Coronary artery (tissue), 2 donors: ENCODE data around the gene SLC25A42.
"Not testable (repeated sequence)": the region's sequence is repeated elsewhere in the genome, so short reads cannot be mapped to it uniquely, and the experiment has no call there.

Experiments used
- DNase-seq: peaks from one replicate; pipeline ENCODE4 v3.0.0-alpha.2; 2017; ENCODE audit warnings: low spot score
- H3K27ac ChIP-seq, 2 donors: fragments of 200-600 bp; sonication (generic); one replicate each; pipeline ENCODE4 v1.5.1; 2016 to 2019
- H3K4me3 ChIP-seq: fragments of 200-600 bp; sonication (generic); 2 replicates; pipeline ENCODE4 v1.5.1; 2016; ENCODE audit warnings: mild to moderate bottlenecking, moderate library complexity
- TF ChIP-seq, protein P1 (sequence below): fragments of 200-600 bp; sonication (generic); IDR thresholded peaks from one replicate; pipeline ENCODE4 v1.5.1; 2019; ENCODE audit warnings: antibody characterized with exemption

SLC25A42 gene, protein sequence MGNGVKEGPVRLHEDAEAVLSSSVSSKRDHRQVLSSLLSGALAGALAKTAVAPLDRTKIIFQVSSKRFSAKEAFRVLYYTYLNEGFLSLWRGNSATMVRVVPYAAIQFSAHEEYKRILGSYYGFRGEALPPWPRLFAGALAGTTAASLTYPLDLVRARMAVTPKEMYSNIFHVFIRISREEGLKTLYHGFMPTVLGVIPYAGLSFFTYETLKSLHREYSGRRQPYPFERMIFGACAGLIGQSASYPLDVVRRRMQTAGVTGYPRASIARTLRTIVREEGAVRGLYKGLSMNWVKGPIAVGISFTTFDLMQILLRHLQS

DNA sequence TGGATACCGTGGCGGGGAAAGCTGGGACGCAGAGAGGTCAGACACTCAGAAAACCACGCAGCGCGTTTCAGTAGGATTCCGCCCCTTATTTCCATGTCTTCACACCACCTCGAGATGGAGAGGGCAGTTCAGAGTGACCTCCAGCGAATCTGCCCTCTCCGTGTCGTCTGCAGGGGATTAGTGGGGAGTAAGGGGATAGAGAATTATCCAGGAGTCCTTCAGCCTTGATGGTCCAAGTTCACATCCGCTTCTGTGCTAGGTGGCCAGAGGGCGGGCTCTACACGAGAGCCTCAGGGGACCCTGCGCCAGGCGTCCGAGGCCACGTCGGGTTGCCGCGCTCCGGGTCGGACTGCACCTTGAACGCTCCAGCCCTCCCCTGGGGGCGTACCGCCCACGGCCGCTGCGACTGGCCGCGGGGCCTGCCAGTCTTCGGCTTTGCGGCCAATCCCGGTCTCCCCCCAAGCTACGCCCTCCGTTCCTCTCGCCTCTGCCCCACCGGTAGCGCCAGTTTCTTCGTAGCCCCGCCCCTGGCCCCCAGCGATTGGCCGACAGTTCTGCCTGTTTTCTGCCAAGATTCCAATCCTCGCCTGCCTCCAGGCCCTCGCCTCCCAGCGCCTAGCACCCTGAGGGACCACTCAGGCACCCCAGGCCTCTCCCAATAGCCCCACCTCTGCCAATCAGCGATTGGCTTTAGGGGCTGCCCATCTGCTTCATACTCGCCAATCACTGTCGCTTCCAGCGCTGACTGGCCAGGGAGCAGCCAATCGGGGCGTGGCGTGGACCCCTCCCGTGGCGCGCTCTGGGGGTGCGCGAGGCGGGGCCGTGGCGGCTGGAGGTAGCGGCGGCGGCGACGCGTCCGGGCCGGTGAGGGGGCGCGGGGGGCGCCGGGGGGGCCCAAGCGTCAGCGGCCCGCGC lies at the start of gene SLC25A42:
TSS of gene SLC25A42 (plus strand) at position 812 of the 915 bp plus-strand sequence. CDS start 32,131 bp downstream, outside the sequence.
- TF ChIP-seq, protein P1, sequence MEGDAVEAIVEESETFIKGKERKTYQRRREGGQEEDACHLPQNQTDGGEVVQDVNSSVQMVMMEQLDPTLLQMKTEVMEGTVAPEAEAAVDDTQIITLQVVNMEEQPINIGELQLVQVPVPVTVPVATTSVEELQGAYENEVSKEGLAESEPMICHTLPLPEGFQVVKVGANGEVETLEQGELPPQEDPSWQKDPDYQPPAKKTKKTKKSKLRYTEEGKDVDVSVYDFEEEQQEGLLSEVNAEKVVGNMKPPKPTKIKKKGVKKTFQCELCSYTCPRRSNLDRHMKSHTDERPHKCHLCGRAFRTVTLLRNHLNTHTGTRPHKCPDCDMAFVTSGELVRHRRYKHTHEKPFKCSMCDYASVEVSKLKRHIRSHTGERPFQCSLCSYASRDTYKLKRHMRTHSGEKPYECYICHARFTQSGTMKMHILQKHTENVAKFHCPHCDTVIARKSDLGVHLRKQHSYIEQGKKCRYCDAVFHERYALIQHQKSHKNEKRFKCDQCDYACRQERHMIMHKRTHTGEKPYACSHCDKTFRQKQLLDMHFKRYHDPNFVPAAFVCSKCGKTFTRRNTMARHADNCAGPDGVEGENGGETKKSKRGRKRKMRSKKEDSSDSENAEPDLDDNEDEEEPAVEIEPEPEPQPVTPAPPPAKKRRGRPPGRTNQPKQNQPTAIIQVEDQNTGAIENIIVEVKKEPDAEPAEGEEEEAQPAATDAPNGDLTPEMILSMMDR = no peak
- peak; percentile 100 for DNase-seq
- H3K27ac ChIP-seq = peak within 1 kb of the TSS; percentile 56 to 94
- H3K4me3 ChIP-seq = peak within 1 kb of the TSS; percentile 100

DNA sequence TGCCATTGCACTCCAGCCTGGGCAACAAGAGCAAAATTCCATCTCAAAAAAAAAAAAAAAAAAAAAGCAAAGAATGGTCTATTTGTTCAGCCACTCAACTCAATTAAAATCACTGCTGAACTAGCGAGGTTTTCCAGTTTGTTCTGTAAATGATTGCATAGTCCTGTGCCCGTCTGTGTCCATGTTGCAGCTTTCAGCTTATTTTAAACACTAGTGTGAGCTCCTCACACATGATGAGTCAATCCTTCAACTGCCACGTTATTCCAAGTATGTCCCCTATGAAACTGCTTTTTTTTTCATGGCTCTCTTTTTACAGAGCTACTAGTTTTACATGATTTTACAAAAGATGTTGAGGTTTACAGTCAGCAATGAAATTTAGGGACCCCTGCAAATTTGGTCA lies 42.7 kb upstream of the SLC25A42 start:
- no peak overlapping the region for H3K4me3 ChIP-seq
- TF ChIP-seq, protein P1 = no peak
- H3K27ac ChIP-seq = no peak overlapping the region
- no peak for DNase-seq

DNA sequence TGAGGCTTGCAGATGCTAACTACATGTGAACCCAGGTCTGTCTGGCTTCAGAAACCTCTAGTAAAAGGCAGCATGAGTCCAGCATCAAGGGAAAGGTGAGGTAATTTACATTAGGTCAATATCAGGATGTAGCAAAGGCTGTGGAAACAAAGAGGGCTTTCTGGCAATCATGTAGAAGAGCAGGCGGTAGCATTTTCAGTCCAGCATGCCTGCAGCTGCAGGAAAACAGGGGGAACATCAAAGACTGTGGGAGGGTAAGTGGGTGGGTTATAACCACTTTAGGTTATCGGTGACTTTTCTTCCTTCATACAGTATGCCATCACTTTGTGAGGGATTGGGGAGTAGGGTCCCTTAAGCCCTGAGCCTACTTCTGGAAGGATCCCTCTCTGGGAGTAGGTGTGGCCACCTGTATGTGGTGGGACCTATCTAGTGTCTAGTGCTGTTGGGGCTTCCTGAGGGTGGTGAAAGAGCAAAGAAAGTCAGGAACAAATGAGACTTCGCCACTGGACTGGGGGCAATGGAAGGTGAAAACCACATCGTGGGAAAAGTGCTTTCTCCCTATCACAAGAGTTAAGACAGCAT lies 41.3 kb upstream of the SLC25A42 start:
- H3K4me3 ChIP-seq = no peak overlapping the region
- no peak overlapping the region for H3K27ac ChIP-seq
- TF ChIP-seq, protein P1 = no peak
- no peak for DNase-seq

DNA sequence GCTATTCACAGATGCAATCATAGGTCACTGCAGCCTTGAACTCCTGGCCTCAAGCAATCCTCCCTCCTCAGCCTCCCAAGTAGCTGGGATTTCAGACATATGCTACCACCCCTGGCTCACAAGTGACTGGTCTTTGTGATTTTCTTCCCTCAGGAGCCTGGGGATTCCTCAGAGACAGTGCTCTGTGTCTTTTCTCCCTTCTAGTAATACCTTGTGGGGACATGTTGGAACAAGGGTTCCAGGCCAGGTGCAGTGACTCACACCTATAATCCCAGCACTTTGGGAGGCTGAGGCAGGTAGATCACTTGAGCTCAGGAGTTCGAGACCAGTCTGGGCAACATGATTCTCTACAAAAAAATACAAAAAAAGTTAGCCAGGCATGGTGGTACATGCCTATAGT lies 40.4 kb upstream of the SLC25A42 start:
- not testable (repeated sequence) for H3K4me3 ChIP-seq, DNase-seq, H3K27ac ChIP-seq

DNA sequence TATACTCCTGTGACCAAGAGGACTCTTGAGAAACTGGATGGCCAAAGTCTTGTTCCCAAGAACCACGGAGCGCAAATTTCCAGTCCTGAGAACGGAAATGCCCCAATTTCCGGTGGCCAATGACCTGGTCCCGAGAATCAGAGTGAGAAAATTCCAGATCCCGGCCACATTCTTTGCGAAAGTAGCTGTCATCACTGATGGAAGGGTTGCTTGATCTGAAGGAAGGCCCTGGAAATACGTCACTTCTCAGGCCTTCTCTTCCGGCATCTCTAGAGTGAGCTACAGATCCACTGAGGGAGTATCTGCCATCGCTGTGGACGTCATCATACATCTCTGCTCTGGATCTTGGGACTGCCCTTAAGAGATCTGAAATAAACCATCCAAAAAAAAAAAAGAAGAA lies 37.9 kb upstream of the SLC25A42 start:
- TF ChIP-seq, protein P1 = no peak
- Histone ChIP-seq H3K4me3 (no peak overlapping the region), H3K27ac (no peak overlapping the region)
- DNase-seq = no peak

DNA sequence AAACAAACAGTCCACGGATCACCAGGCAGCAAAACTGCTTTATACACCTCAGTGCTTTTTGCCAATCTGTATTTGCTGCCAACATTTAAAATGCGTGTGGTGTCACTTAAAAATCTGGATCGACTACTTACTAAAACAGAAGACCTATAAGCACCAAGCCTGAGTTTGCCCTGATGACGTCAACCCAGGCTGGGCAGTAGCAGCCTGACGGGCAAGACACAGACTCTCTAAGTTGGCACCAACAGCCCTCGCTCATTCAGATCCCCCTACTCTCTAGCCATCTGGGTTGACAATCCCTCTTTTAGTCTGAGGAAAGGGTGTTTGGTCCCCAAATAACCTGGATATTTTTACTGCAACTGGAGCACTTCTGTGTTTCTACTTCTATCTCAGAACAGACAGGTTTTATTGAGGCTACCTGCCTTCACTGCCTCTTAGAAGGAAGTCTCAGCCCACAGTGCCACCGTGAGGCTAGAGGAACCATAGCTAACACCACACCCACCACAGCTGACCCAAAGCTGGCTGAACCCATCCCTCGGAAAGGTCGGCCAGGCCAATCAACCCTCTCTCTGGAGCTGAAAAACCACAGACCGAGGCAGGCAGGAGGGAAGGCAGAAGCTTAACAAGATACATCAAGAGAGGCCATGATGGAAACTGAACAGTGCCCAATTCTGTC lies 37.4 kb upstream of the SLC25A42 start:
- Histone ChIP-seq H3K27ac (no peak overlapping the region), H3K4me3 (no peak overlapping the region)
- TF ChIP-seq, protein P1 = no peak
- DNase-seq = no peak

DNA sequence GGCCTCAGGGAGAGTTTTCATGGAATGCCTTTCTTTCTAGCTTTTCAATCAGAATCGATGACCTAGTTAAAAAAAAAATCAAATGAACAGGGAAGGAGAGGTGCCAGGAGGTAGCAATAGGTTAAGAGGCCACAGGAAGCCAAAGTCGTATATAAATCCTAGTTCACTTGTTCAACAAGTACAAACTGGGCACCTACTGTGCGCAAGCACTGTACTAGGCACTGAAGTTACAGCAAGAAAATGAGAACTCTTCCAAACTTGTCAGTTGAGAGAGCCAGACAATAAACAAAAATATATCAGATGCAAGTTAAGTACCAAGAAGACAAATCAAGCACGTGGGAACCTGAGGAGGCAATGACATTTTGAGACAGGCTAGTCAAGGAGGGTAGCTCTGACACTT lies 36.6 kb upstream of the SLC25A42 start:
- Histone ChIP-seq H3K27ac (no peak overlapping the region), H3K4me3 (no peak overlapping the region)
- TF ChIP-seq, protein P1 = no peak
- DNase-seq = no peak
